Stimulated activated naive CD8-positive, alpha-beta T cell treated with anti-CD3 and anti-CD28 coated beads, Interleukin-15, amount 100 ng/mL, for 72 hours (primary cell): Measurements from ENCODE around the gene CD93.

Experiments used
- ATAC-seq: fragments of 150-1000 bp; cut with Tn5 transposase; 2 replicates; pipeline ENCODE4 v1.10.0; 2021; ENCODE audit warnings: mild to moderate bottlenecking, moderate library complexity
- DNase-seq, 2 donors: peaks; one replicate each; pipeline ENCODE4 v3.0.0; 2021 to 2022
- H3K27ac Mint-ChIP-seq, 2 donors: one replicate each; pipeline ENCODE4 v1.8.0; 2022; ENCODE audit warnings: mild to moderate bottlenecking in 2 of 2, mixed read lengths in 2 of 2, moderate library complexity in 2 of 2
- H3K27me3 Mint-ChIP-seq: one replicate; pipeline ENCODE4 v1.8.0; 2022; ENCODE audit warnings: mixed read lengths
- H3K4me1 Mint-ChIP-seq: one replicate; pipeline ENCODE4 v1.8.0; 2022; ENCODE audit warnings: mild to moderate bottlenecking, mixed read lengths
- H3K4me3 Mint-ChIP-seq, 2 donors: one replicate each; pipeline ENCODE4 v1.8.0; 2022; ENCODE audit warnings: mild to moderate bottlenecking in 2 of 2, mixed read lengths in 2 of 2, moderate library complexity in 1 of 2
- H3K9me3 Mint-ChIP-seq, 2 donors: one replicate each; pipeline ENCODE4 v1.8.0; 2022; ENCODE audit warnings: mixed read lengths in 2 of 2

CD93 gene

DNA sequence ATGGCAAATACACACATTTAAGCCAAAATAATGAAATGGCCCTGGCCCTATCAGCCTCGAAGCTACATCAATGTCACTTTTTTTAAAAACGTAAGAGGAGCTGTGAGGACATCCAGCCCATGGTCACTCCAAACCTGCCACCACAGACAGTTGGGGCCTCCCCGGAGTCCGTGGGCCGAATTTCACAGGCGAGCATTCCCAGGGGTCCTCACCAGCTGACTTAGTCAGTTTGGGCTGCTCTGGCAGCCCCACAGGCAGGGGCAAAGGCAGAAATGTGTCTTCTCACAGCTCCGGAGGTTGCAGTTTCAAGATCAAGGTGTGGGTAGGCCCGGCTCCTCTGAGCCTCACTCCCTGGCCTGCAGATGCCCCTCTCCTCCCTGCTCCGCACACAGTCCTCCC, 25.8 kb upstream of the CD93 start:
- DNase-seq: no peak
- ATAC-seq: no peak
- Mint-ChIP-seq H3K9me3 (no peaks in the 10 kb centered on the region), H3K4me1 (no peaks in the 10 kb centered on the region), H3K4me3 (no peak overlapping the region), H3K27ac (no peak overlapping the region), H3K27me3 (peaks cover 10% of the 10 kb centered on the region)

DNA sequence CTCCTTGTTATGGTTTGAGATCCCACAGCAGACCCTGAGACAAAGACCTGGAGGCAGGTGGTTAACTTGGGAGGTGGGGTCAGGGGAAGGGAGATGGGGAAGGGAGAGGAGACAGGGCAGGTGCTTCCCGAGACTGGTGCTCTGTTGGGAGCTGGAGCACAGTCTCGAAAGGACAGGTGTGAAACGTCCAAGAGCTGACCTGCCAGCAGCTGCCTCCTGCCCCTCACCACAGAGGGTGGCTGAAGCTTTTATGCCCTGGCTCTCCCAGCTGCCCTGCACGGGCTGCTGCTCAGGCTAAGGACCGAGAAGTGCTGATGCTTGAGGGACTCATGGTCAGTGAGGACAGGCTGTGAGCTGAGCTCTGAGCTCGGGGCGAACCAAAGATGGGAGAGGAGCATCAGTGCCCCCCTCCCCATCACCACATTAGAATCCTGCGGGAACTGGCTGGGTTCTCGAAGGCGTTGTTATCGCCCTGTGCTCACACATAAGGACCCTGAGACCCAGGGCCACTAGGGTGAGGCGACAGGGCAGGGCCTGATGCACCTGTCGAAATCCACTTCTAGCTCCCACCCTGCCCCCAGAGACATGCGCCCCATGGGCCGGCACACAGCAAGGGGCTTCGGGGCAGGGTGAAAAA, 25.3 kb upstream of the CD93 start:
- no peaks in the 10 kb centered on the region for H3K9me3 Mint-ChIP-seq
- H3K27ac Mint-ChIP-seq: no peak overlapping the region
- no peak for DNase-seq
- peaks cover 10% of the 10 kb centered on the region for H3K27me3 Mint-ChIP-seq
- H3K4me3 Mint-ChIP-seq: no peak overlapping the region
- ATAC-seq: no peak
- H3K4me1 Mint-ChIP-seq: no peaks in the 10 kb centered on the region

DNA sequence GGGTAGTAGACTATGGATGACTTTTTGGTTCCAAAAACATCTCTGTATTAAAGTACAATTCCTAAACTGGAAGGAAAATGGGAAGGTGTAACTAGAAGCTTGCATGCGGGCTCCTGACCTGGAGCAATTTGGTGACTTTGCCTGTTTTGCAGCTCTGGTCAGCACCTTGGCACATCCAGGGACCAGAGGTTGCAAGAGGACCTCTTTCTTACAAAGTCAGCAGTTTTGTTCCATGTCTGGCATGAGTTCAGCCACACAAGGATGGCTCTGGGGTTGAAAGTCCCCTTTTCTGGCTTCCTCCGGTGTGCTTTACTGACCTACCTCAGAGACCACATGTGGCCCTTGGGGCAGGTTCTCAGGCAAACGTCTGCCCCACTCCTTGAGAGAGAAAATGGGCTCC, 22.7 kb upstream of the CD93 start:
- no peak overlapping the region for H3K4me3 Mint-ChIP-seq
- ATAC-seq (no peak), DNase-seq (no peak)
- no peaks in the 10 kb centered on the region for H3K4me1 Mint-ChIP-seq
- H3K9me3 Mint-ChIP-seq: no peaks in the 10 kb centered on the region
- no peak overlapping the region for H3K27ac Mint-ChIP-seq
- H3K27me3 Mint-ChIP-seq: peaks cover 10% of the 10 kb centered on the region

DNA sequence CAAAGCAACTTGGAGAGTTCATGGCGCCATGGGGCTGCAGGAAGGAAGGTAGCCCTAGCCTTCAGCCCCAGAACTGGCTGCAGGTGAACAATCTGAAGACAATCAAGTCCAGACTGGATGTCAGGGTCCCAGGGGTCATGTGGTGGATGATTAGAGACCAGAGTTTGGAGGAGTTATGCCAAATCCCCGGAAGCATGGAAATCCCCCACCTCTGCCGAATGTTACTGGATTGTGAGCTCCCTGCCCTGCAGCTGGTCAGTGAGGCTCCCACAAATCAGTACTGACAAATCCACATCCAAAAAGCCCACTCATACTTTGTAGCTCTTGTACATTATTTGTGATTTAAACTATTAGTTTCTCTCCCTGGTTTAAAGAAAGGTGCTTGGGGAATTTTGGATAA, 21.3 kb upstream of the CD93 start:
- Mint-ChIP-seq H3K27me3 (peaks cover 10% of the 10 kb centered on the region), H3K9me3 (no peaks in the 10 kb centered on the region), H3K4me1 (no peaks in the 10 kb centered on the region), H3K4me3 (no peak overlapping the region), H3K27ac (peak overlapping the region in 1 of 2 donors; percentile 52)
- ATAC-seq (no peak), DNase-seq (no peak)

DNA sequence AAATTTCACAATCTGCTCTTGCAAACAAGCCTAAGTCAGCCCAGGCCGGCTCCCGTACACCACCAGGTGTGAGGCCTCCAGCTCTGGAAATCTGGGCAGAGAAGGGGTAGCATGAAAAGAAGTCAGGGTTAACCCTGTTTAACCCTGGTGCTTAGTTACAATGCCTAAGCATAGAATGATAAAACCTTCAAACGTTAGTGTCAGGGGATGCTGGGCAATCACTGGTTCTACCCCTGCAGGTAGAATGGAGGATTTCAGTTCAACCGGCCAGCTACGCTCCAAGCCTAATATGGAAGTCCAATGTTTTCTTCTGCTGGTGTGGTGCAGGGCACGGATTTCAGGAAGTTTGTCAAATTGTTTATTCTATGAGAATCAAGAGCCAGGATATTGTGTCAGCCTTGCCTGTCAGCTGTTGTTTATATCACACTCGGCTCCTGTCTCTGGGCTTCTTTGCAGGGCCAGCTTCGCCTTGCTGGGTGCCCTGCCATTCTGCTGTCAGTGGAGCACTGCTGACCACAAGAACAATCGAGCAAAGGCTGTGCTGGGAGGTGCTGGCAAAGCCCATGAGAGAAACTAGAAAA, 20.2 kb upstream of the CD93 start:
- Mint-ChIP-seq H3K9me3 (no peaks in the 10 kb centered on the region), H3K27ac (no peak overlapping the region), H3K27me3 (peaks cover 10% of the 10 kb centered on the region), H3K4me1 (no peaks in the 10 kb centered on the region), H3K4me3 (no peak overlapping the region)
- ATAC-seq (no peak), DNase-seq (no peak)

DNA sequence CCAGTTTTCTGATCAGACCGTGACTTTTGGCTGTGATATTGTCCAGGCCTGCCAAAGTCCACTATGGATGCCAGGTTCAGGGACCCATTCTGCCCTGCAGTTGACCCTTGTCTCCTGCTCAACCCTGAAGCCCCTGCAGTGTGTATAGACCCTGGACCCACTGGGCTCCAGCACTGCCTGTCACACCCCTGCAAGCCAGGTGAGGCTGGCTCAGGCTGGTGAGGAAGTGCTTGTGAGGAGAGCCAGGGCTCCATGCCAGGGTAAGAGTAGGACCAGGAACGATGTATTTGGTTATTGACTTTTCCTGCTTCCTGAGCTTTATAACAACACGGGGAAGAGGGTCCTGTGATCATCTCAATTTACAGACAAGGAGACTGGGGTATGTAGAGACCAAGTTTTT, 19.1 kb upstream of the CD93 start:
- H3K27me3 Mint-ChIP-seq: peaks cover 10% of the 10 kb centered on the region
- H3K27ac Mint-ChIP-seq: no peak overlapping the region
- H3K4me1 Mint-ChIP-seq: no peaks in the 10 kb centered on the region
- ATAC-seq (no peak), DNase-seq (no peak)
- H3K9me3 Mint-ChIP-seq: no peaks in the 10 kb centered on the region
- H3K4me3 Mint-ChIP-seq: no peak overlapping the region

DNA sequence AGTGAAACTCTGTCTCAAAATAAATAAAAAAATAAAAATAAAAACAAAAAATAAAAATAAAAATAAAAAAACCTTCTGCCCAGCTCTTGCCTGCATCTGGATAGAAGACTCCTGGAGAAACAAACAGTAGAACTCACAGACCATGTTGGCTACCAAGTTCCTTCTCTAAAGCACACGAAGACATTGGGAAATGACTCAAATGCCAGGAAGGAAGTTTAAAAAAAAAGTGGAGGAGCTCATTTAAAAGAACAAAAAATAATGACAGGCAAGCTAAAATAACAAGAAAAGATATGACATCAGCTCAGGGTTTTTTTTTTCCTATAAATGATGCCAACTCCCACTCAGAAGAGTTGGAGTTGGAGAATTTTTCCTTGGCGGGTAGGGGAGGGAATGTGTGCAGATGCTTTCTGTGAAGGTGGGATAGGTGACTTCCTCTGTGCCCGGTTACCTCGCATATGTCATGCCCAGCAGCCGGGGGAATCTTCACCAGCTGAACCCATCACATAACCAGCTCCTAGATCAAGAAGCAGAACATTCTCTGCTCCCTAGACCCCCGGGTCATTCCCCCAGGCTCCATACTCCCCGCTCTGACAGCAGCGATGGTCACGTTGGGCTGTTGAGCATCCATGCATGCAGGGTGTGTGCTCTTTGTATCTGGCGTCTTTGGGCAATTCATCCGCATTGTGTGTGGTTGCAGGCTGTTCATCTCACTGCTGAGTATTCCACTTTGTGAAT, 17.3 kb upstream of the CD93 start:
- Mint-ChIP-seq H3K27me3 (no peaks in the 10 kb centered on the region), H3K4me3 (no peak overlapping the region), H3K4me1 (no peaks in the 10 kb centered on the region), H3K9me3 (no peaks in the 10 kb centered on the region), H3K27ac (no peak overlapping the region)
- DNase-seq (no peak), ATAC-seq (no peak)

DNA sequence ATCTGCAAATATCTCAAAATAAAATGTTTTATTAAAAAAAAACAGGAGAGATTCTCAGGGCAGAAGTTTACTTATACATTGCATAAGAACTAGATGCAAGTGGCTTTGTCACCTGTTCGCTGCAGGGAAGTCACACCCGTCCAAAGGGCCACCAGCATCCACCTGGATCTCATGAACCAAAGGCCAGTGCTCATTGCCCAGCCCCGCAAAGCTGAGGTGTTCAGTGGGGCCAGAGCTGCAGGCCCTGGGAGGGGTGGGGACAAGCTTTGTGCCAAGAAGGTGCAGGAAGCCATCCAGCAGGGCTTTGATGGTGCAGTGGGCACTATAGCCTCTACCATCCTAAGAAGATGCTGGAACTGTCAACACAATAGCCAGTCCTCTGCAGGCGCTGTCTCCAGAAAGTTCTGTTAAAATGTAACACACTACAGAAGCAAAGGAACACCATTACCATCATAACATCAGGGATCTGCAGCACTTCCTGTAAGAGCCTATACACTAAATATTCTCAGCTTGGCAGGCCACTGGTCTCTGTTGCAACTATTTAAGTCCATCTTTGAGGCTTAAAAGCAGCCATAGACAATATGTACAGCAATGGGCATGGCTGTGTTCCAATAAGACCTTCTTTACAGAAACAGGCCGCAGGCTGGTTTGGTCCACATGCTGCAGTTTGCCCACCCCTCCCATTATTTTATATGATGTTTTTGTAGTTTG, 15.7 kb upstream of the CD93 start:
- H3K27ac Mint-ChIP-seq: no peak overlapping the region
- no peaks in the 10 kb centered on the region for H3K9me3 Mint-ChIP-seq
- no peaks in the 10 kb centered on the region for H3K4me1 Mint-ChIP-seq
- no peak for DNase-seq
- H3K4me3 Mint-ChIP-seq: no peak overlapping the region
- H3K27me3 Mint-ChIP-seq: no peaks in the 10 kb centered on the region
- ATAC-seq: no peak

DNA sequence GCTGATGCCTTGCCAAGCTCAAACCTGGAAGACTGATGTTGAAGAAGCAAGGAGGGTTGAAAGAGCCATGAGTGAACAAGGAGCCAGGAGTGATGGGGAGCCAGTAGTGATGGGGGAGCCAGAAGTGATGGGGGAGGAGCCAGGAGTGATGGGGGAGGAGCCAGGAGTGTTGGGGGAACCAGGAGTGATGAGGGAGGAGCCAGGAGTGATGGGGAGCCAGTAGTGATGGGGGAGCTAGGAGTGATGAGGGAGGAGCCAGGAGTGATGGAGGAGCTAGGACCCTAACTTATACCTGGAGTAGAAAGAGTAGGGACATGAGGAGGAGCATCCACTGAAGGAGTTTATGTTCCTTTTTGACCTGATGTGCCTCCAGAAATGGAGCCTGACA, 14.6 kb upstream of the CD93 start:
- no peak for ATAC-seq
- no peak overlapping the region for H3K27ac Mint-ChIP-seq
- no peak for DNase-seq
- H3K4me1 Mint-ChIP-seq: no peaks in the 10 kb centered on the region
- H3K4me3 Mint-ChIP-seq: no peak overlapping the region
- no peaks in the 10 kb centered on the region for H3K9me3 Mint-ChIP-seq
- no peaks in the 10 kb centered on the region for H3K27me3 Mint-ChIP-seq

DNA sequence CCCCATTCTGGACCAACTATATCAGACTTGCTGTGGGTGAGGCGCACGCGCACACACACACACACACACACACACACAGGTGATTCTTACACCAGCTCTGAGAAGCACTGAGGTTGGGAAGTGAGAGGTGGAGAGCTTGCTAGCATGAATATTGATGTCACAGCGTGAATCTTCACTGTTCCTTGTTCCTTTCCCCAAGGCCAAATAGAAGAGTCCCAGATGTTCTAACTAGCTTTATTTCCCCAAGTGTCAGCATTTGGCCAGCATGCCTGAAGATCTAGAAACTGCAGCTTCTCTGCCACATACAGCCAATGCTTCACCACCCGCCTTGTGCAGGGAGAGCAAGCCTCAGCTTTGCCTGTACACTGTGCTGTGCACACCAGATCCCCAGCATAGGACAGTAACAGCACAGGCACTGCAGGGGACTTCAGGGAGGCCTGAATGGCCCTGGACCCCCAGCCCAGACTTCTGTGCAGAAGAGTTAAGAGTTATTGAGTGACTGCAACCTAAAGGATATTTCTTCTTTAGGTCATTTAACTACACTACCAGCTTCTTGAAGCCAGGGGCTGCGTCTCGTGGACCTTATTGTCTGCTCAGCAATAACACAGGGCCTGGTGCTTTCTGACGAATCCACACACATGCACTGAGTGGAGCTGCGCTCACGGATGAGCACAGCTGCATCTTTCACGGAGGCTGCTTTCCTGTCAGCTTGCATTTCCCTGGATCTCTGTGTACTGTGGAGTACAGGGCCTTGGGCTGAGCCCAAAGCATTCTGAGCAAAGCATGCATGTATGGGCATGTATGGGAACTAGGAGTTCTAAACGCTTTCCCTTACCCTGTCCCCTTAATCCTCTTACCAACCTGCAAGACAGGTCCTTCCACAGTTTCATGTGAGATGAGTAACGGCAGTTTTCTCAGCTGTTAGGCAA, 13.9 kb upstream of the CD93 start:
- Mint-ChIP-seq H3K9me3 (no peaks in the 10 kb centered on the region), H3K27me3 (no peaks in the 10 kb centered on the region), H3K27ac (no peak overlapping the region), H3K4me1 (no peaks in the 10 kb centered on the region), H3K4me3 (no peak overlapping the region)
- DNase-seq: no peak
- ATAC-seq: no peak

DNA sequence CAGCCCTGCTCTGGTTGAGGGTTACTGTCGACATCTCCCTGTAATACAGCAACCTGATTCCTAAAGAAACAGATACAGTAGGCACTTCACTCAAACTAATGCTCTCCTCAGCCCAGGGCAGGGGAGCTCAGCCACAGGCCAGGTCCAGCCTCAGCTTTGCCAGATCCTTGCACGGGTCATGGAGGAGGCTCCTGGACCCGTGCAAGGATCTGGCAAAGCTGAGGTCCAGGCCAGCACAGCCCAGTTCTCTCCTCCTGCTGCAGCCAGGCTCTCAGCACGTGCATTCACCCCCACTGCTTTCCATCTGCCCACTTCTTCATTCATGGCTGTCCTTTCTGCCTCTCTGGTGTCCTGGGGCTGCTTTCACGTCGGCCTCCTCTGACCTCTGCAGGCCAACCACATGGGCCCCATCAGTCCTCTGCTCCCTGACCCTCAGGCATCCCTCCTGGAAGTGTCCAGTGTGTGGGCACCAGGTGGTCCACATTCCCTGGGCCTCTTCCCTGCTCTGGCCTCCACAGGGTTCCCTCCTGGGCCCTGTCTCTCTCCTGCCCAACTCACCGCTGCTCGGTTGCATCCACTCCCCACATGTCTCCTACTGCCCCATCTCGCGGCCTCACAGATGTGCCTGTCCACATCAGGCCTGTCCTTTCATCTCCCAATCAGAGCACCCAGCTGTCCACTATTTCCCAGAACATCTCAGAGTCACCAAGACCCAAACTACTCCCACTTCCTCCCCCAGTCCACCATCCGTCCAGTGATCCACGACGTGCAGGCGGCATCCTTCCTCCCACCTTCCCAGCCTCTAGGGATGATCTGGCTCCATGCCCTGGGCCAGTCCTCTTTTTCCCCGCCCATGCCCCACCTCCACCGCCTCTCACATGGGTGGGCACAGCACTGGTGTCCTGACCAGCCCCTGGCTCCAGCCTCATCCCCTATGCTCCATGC, 11.8 kb upstream of the CD93 start:
- no peaks in the 10 kb centered on the region for H3K4me1 Mint-ChIP-seq
- no peaks in the 10 kb centered on the region for H3K9me3 Mint-ChIP-seq
- H3K4me3 Mint-ChIP-seq: no peak overlapping the region
- peak overlapping the region in 1 of 2 donors; percentile 22 for H3K27ac Mint-ChIP-seq
- DNase-seq: no peak
- ATAC-seq: peak; percentile 13
- no peaks in the 10 kb centered on the region for H3K27me3 Mint-ChIP-seq

DNA sequence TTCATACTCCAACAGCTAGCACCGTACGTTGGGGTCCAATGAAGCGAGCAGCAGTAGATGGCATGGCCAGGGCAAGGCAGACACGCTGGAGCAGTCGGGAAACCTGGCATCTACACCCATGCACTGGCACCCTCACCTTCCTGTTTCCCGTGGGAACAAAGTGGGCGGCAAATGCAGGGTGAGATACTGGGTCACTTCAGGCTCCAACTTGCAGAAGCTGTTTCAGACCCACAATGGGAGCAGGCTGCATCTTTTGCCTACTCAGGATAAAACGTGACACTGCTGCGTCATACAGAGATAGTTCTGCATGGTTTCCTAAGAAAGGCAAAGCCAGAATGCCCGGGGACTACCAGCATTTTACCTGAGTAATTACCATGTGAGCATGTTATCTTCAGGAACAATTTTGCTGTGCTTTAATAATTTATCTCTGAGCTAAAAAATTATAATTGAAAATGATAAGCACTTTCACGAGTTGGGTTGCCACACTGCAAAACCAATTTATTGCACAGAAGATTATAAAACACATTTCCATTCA, 10.9 kb upstream of the CD93 start:
- no peak for ATAC-seq
- no peak for DNase-seq
- no peaks in the 10 kb centered on the region for H3K4me1 Mint-ChIP-seq
- H3K27me3 Mint-ChIP-seq: no peaks in the 10 kb centered on the region
- no peak overlapping the region for H3K4me3 Mint-ChIP-seq
- H3K9me3 Mint-ChIP-seq: no peaks in the 10 kb centered on the region
- no peak overlapping the region for H3K27ac Mint-ChIP-seq

DNA sequence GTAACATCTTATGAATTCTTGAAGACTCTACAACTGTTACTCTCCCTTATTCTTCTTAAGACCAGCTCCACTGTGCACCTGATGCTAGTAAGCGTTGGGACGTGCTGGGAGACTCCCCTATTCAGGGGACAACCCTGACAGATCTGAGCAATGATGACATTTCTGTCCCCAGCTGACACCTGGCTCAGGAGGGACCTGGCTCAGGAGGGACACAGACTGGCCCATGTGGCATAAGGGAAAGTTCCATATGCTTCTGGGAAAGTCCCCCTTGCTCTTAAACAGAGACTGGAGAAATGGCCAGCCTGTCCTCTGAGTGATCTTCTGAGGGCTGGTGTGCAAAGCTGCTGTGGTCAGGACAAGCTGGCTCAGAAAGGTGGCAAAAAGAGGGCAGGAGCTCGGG, 10.0 kb upstream of the CD93 start:
- Mint-ChIP-seq H3K27me3 (no peaks in the 10 kb centered on the region), H3K9me3 (no peaks in the 10 kb centered on the region), H3K4me1 (no peaks in the 10 kb centered on the region), H3K4me3 (no peak overlapping the region), H3K27ac (no peak overlapping the region)
- ATAC-seq: no peak
- no peak for DNase-seq

DNA sequence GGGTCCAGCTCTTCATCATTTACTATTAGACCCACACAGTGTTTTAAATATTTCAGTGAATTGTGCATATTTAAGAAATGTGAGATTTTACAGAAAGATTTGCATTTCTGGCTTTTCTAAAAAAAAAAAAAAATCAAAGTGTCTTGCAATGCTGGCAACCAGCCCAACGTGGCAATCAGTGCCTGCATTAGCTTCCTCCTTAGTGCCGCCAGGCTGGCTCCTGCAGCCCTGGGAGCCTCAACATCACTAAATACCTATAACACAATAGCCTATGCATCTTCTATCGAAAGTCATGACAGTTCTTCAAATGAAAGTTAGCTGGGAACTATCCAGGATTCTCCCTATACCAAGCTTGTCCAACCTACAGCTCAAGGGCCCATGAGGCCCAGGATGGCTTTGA, 9.4 kb upstream of the CD93 start:
- Mint-ChIP-seq H3K4me3 (no peak overlapping the region), H3K9me3 (no peaks in the 10 kb centered on the region), H3K27ac (no peak overlapping the region), H3K27me3 (no peaks in the 10 kb centered on the region), H3K4me1 (no peaks in the 10 kb centered on the region)
- no peak for DNase-seq
- no peak for ATAC-seq
